Neural progenitor cell (in vitro differentiated cells): ENCODE results near the gene TMCO4.

Source experiments
- EZH2 ChIP-seq: fragments of 200-600 bp; sonication (generic); IDR thresholded peaks from 2 replicates; pipeline ENCODE4 v1.6.1; 2017; ENCODE audit warnings: antibody characterized with exemption, mild to moderate bottlenecking, moderate library complexity
- EZH2phosphoT487 ChIP-seq: fragments of 200-600 bp; sonication (generic); IDR thresholded peaks from 2 replicates; pipeline ENCODE4 v1.6.1; 2017; ENCODE audit warnings: antibody characterized with exemption
- TF ChIP-seq, protein P1 (sequence below): fragments of 200-600 bp; sonication (generic); IDR thresholded peaks from 2 replicates; pipeline ENCODE4 v1.5.1; 2017; ENCODE audit warnings: antibody characterized with exemption, mild to moderate bottlenecking

DNA sequence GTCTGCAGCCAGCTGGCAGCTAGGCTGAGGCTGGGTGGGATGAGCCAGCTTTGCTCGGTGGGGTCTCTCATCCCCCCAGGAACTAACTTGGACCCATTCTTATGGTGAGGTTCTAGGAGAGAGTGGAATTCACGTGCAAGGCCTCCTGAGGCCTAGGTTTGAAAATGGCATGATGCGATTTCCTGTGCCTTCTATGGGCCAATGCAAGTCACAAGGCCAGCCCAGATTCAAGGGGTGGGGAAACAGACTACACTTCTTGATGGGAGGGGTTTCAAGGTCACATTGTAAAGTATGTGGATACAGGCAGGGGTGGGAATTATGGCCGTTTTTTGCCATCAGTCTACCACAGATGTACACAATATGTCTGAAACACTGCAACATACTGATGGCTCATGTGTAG, 86.8 kb downstream of the TMCO4 start:
- TF ChIP-seq, protein P1, sequence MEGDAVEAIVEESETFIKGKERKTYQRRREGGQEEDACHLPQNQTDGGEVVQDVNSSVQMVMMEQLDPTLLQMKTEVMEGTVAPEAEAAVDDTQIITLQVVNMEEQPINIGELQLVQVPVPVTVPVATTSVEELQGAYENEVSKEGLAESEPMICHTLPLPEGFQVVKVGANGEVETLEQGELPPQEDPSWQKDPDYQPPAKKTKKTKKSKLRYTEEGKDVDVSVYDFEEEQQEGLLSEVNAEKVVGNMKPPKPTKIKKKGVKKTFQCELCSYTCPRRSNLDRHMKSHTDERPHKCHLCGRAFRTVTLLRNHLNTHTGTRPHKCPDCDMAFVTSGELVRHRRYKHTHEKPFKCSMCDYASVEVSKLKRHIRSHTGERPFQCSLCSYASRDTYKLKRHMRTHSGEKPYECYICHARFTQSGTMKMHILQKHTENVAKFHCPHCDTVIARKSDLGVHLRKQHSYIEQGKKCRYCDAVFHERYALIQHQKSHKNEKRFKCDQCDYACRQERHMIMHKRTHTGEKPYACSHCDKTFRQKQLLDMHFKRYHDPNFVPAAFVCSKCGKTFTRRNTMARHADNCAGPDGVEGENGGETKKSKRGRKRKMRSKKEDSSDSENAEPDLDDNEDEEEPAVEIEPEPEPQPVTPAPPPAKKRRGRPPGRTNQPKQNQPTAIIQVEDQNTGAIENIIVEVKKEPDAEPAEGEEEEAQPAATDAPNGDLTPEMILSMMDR, result no peak
- TF ChIP-seq EZH2, result no peak
- TF ChIP-seq EZH2phosphoT487, result no peak
